Mammary epithelial cell (primary cell): ENCODE measurements around the gene PKD2.

Experiments used
- EZH2 ChIP-seq: IDR thresholded peaks from 2 replicates; pipeline ENCODE4 v1.6.1; 2012; ENCODE audit warnings: low read length, inconsistent platforms, borderline replicate concordance
- TF ChIP-seq, protein P1 (sequence below), 2 donors: IDR thresholded peaks in 1 of 2; conservative IDR thresholded peaks in 1 of 2; 2 replicates each; pipeline ENCODE4 v1.5.1; 2011 to 2012; ENCODE audit warnings: inconsistent platforms in 2 of 2, low read length in 2 of 2, mild to moderate bottlenecking in 2 of 2, control low read depth in 1 of 2, low read depth in 1 of 2; ENCODE audit not compliant: insufficient read depth in 1 of 2; ENCODE audit errors: extremely low read depth in 1 of 2

DNA sequence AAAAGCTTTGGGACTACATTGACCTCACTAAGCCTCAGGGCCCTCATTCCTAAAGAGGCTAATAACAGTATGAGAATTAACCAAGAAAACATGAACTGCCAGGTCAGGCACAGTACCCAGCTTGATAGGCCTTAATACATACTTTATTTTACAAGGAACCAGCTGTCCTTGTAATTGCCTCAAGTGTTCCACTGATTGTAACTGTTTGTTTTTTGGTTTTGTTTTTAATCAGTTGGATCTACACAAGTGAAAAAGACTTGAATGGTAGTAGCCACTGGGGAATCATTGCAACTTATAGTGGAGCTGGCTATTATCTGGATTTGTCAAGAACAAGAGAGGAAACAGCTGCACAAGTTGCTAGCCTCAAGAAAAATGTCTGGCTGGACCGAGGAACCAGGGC, 35.6 kb downstream of the PKD2 start:
- TF ChIP-seq, protein P1, sequence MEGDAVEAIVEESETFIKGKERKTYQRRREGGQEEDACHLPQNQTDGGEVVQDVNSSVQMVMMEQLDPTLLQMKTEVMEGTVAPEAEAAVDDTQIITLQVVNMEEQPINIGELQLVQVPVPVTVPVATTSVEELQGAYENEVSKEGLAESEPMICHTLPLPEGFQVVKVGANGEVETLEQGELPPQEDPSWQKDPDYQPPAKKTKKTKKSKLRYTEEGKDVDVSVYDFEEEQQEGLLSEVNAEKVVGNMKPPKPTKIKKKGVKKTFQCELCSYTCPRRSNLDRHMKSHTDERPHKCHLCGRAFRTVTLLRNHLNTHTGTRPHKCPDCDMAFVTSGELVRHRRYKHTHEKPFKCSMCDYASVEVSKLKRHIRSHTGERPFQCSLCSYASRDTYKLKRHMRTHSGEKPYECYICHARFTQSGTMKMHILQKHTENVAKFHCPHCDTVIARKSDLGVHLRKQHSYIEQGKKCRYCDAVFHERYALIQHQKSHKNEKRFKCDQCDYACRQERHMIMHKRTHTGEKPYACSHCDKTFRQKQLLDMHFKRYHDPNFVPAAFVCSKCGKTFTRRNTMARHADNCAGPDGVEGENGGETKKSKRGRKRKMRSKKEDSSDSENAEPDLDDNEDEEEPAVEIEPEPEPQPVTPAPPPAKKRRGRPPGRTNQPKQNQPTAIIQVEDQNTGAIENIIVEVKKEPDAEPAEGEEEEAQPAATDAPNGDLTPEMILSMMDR (conservative IDR thresholded peaks at IDR 0.05 in 1 of 2, IDR thresholded peaks at IDR 0.05 in 1 of 2; ENCODE audit: extremely low read depth in 1 of 2, insufficient read depth in 1 of 2, low read depth in 1 of 2, low read length in 2 of 2): no peak
- no peak for TF ChIP-seq EZH2
